ENCODE data around the gene CDH3.

GRCh38 chr16:68698091-68698490 lies 53.0 kb downstream of the CDH3 start:
- no peak for TF ChIP-seq CTCF (IDR thresholded peaks at IDR 0.05)
- TF ChIP-seq EP300 (IDR thresholded peaks at IDR 0.05): no peak

Data from stomach (tissue), 4 donors.